ENCODE measurements around the gene MPRIP.
A peak's percentile ranks its signal among the peaks of the same experiment; 100 is the strongest.
"Not testable (repeated sequence)": the region's sequence is repeated elsewhere in the genome, so short reads cannot be mapped to it uniquely, and the experiment has no call there.

MPRIP gene

DNA sequence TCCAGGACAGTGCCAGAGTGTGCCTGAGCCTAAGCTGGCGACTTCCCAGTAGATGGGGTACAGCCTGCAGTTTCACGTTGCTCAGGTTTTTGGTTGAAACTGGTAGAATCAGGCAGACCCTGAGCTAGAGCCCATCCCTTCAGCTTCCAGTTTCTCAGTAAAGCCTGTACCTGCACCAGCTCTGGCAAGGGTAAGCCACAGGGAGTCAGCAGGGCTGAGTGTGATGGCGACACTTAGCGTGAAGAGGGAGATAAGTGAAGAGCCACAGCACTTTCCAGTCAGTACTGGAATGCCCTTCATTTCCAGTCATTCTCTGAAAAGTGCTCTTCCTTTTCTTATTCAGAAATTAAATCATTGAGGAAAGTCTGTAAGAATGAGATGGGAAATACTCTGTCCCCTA is 141.5 kb downstream of the MPRIP start:
- no peak for DNase-seq (ENCODE audit: low read depth in 2 of 2)

DNA sequence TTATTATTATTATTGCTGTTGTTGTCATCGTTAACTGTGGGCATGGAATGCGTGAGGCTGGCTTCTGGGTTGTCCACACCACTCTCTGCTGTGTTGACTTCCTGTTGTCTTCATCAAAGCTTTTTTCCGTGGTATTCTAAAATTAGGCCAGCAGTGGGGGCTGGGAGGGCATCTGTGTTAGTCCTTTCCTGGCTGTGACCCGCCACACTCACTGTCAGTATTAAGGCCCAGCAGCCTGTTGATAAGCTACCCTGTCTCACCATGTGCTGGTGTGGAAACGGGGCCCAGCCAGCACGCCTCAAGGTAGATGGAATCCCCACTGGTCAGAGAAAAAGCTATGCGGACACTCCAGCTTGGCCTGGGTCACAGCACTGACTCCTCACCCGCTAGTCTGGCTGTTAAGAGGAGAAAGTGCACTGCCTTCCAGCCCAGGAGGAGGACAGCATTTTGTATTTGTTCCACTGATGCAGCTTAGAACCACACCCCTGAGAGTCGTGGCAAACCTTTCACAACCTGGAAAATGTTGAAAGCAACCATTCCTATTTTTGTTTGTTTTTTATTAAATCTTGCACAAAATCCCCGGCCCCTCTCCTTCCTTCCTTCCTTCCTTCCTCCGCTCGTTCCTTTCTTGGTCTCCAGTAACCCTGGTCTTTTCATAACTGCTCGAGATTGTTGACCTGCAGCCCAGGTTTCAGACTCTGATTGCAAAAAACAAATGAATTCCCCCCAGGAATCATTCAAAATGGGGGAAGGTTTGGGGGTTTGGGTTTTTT is 142.9 kb downstream of the MPRIP start:
- DNase-seq (ENCODE audit: low read depth in 2 of 2), result not testable (repeated sequence)

DNA sequence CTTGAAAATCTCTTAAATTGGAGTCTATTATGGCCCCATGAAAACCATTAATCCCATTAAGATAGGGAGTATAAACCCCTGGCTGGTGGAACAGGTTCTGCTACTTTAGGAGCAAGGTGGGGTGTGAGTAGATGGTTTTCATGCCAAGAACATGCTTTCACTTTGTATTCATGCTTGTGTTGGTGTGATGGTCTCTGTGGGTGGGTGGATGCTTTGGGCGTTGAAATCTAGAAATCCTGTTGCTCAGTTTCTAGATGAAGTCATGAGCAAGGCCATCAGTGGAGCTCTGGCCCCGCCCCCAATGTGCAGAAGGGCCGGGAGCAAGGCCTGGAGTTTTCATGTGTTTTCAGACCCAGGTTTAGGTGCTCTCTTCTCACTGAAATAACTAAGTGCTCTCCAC is 143.8 kb downstream of the MPRIP start:
- peak in 1 of 2 donors; percentile 41 for DNase-seq (ENCODE audit: low read depth in 2 of 2)

DNA sequence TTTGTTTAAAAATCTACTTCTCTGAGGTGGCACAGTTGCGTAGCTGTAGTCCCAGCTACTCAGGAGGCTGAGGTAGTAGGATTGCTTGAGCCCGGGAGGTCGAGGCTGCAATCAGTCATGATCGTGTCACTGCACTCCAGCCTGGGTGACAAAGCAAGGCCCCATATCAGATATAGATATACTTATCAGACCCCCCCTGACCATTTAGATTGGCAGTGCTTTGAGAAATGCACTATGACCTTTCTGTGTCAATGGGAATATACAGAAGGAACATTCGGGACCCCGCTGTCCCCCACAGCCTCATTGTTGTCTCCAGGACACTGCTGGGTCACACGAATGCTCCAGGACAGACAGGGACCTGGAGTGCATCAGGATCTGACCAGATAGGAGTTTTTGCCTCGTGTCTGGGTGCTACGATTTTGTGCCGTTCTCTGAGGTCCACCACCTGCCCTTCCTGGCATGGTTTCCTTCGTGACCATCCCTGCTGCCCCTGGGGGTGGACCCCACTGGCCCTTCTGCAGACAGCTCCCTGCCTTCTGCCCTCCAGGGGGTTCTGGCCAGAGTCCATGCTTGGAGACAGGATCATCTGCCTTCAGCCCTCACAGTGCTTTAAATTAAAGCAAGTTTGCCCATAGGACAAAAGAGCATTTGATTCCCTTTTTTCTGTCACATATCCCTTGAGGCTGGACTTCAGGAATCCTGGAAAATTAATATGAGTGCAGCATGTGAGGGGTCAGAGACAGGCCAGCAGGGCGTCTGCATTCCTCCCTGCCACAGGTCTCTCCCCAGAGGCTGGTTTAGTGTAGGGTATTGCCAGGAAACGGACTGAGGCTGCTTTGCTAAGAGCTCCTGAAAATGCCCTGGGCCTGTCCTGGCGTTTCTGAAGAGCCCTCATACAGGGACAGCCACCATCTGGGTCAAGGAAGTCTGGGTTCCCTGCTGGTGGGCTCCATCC is 144.6 kb downstream of the MPRIP start:
- no peak for DNase-seq (ENCODE audit: low read depth in 2 of 2)

DNA sequence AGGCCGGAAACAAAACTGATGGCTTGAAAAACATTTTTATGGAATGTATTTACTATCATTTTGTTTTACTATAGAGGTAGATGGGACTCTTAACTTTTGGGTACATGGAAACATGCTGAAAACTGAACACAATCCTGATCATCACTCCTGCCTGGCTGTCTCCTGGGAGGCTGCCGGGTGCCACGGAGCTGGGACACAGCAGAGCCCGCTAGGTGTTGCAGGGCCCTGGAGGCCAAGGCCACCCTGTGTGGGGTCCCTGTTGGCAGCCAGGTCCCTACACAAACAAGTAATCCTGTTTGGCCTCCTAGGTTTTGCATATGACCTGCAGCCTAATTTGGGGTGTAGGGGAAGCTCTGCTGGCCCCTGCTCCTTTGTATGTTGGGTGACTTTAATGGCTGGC is 146.3 kb downstream of the MPRIP start:
- DNase-seq (ENCODE audit: low read depth in 2 of 2), result no peak

DNA sequence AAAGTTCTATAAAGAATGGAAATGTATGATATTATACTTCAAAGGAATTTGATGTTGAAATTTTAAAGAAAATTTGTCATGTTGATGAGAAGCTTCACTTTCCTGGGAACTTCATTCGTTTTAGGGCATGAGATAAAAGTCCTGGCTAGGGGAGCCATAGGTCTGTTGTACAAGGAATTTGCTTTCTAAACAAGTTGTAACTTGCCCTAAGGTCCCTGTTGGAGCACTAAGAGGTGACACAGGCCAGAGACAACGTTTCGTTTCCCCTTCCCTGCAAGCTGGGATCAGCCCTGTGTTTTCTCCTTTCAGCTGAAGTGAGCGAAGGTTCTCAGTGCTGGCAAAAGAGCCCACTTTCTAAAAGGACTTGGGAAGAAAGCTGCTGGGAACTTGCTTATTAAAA is 147.3 kb downstream of the MPRIP start:
- DNase-seq (ENCODE audit: low read depth in 2 of 2), result no peak

DNA sequence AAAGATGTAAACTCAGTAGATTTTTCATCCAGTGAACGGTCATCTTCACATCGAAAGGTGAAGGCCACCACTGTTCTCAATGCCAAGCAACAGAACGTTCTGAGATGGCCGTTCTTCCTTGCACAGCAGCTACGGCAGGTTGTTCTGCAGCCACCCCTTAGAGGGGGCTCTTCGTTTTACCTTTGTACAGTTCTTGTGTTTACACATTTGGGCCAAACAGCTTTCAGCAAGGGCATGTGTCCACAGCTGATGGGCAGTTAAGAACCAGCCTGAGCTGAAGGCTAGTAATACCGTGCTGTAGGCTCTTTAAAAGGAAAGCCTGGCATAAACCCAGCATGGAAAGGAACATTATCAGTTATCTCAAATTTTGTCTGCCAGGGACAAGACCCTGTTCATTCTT is 147.9 kb downstream of the MPRIP start:
- DNase-seq (ENCODE audit: low read depth in 2 of 2), result no peak

DNA sequence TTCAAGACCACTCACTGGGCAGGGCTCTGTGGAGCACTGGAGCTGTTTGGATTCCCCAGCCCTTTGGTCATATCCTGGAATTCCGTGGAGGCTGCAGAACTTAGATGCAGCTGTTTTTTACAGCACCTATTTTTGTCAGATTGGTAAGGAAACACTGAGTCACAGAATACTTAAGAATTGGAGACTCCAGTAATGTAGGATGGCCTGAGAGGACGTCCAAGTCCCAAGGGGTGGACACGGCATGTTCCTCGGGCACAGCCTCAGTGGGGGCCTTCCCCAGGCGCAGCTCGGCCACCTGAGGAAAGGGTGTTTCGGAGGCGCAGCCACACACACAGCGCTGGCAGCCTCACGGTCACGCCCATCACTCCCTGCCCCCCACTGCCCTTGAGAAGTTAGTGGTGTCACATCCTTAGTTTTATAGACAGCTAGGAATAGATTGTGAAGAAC is 149.1 kb downstream of the MPRIP start:
- DNase-seq (ENCODE audit: low read depth in 2 of 2), result no peak

DNA sequence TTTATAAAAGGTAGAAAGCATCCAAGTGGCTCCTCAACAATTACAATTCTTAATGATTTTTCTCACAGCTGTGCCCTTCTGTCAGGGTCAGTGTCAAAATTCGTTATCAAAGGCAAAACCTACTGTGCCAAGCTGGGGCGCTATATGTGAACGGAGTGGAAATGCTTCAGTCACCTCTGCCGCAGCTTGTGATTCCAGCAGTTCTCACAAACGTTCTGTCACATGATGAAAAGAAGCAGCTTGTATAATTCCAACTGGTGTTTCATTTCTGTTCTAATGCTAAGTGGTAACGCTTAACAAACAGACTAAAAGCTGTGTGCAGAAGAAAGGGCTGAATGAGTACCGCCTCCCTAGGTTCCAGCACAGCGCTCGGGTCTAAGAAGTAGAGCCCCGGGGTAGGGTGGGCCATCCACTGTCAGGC is 149.7 kb downstream of the MPRIP start:
- no peak for DNase-seq (ENCODE audit: low read depth in 2 of 2)

DNA sequence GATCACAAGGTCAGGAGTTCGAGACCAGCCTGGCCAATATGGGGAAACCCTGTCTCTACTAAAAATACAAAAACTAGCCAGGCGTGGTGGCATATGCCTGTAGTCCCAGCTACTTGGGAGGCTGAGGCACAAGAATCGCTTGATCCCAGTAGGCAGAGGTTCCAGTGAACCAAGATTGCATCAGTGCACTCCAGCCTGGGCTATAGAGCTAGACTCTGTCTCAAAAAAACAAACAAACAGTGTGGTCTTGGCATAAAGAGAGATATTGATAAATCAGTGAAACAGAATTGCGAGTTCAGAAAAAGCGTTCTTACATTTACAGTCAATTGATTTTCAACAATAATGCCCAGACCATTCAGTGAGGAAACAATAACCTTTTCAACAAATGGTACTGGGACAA is 153.2 kb downstream of the MPRIP start:
- DNase-seq (ENCODE audit: low read depth in 2 of 2), result not testable (repeated sequence)

DNA sequence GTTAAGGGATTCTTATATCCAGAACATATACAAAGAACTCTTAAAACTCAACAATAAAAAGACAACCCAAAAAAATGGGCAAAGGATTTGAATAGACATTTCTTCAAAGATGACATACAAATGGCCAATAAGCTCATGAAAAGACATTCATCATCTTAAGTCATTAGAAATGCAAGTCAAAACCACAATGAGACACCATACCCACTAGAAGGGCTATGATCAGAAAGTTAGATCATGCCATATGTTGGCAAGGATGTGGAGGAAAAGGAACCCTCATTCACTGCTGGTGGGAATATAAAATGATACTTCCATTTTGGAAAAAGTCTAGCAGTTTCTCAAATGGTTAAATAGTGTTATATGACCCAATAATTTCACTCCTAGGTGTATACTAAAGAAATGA is 154.5 kb downstream of the MPRIP start:
- no peak for DNase-seq (ENCODE audit: low read depth in 2 of 2)

DNA sequence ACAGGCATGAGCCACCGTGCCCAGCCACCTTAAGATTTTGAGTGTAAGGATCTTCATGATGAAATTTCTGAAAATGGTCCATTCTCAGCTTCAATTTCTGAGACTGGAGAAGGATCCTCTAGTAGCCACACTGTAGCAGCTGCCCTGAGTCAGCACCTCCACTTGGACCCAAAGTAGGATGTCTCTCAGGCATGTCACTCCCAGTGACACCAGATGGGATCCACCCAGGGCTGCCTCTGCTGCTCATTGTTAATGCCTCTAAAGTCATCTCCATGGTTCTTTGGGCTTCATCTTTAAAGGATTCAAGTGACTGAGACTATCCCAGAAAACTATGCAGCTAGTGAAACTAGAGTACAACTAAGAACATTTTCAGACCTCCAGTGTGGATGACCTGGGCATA is 156.0 kb downstream of the MPRIP start:
- no peak for DNase-seq (ENCODE audit: low read depth in 2 of 2)

DNA sequence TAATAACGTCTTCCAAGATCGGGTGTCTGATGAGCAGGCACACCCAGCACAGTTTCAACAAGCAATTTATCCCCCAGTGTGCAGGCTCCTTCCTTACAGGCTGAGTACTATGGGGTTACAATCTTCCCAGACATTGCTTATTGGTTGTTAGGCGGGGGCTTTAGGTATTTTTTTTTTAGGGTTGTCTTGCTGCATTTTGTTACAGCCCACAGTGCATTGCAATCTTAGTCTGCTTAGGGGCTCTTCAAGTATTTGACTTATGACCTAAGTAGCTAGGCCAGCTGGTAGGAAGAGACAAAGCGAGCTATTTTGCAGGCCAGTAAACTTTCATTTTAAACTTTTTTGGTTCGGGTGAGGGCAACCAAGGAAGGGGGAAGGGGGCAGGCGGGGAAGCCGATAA is 158.1 kb downstream of the MPRIP start:
- no peak for DNase-seq (ENCODE audit: low read depth in 2 of 2)

DNA sequence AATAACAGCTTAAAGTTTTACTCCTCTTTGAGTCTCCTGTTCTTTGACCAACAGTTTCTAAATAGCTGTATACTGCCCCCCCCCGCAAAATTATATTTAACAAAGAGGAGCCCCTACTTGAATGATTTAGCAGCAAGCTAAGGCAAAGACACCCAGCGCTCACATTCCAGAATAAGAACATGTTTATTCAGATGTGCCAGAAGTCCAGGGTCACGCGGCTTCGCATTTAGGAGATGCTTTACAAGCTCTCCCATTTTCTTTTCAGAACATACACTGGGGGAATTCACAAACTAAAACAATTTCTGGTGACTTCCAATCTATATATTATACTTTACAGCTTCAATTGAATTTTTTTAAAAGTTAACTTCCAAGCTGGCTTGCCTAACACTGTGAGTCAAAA is 158.6 kb downstream of the MPRIP start:
- DNase-seq (ENCODE audit: low read depth in 2 of 2), result no peak

DNA sequence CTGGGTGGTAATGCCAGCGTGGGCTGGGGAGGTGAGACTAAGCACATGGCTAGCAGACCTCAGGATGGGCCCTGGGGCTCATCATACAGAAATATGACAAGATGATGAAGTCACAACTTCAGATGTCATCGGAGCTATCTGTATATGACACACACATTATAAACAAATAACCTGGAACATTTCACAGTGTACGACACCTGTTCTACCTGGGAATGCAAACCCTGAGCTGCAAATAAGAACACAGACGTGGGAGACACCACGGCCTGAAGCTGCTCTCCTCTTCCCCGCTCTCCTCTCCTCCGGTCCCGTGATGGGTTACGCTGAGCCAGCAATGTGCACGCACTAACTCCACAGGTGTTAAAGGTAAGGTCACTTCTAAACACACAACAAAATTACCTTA is 159.0 kb downstream of the MPRIP start:
- no peak for DNase-seq (ENCODE audit: low read depth in 2 of 2)

DNA sequence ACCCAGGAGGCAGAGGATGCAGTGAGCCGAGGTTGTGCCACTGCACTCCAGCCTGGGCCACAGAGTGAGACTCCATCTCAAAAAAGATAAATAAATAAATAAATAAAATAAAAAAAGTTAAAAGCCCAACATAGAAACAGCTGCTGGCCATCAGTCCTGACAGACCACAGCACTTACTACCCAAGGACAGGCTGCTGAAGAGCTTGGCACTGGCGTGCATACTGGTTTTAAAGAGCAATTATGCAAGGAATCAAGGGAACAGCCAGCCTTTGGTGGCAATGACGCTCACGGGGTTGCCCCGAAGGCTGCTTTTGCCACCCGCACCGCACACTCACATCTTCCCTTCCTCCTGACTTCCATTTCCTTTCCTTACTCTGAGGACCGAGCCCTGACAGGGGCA is 159.7 kb downstream of the MPRIP start:
- DNase-seq (ENCODE audit: low read depth in 2 of 2), result no peak

DNA sequence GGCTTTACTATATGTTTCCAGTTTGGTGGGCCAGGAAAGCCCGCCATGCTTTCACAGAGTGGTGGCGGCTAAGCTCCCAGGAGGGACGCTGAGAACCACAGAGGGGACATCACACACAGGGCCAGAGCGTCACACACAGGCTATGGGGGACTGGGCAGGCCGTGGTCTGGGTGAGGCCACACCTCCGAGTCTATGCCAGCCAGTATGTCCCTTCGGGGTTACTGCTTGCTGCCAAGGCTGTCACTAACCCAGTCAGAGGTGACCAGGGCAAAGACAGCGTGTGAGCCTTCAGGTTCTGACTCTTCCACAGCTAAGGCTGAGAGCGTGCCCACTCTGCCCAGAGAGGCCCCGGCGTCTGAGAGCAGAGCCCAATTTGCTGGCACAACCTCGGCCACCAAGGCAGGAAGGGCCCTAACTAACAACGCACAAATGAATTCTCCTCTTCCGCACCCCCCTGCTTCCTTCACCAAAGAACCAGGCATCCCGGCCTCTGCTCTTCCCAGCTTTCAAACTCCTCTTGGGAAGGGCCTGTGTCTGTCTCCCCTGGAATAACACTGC is 161.0 kb downstream of the MPRIP start:
- DNase-seq (ENCODE audit: low read depth in 2 of 2), result no peak

DNA sequence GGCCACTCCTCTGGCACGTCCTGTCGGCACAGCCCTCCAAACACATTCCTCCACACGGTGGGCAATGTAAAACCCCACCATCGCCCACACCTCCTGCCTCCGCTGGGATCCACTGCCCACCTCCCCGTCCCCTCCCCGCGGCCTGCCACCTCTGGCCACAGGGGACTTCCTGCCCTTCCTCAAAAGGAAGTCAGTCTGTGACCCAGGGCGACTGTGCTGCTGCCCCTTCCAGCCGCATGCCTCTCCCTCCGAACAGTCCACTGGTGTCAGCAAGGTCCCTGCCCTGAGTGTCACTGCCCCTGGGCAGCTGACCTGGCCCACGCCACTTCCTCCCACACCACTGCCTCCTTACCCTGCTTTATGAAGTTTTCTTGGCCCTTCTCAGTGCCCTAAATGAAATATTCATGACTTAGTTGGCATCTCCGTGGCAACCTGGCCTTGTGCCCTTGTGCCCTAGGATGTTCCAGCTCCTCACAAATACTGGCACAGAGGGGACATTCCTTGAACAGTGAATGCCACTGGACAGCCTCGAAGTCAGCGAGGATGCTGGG is 161.9 kb downstream of the MPRIP start:
- DNase-seq (ENCODE audit: low read depth in 2 of 2), result no peak

DNA sequence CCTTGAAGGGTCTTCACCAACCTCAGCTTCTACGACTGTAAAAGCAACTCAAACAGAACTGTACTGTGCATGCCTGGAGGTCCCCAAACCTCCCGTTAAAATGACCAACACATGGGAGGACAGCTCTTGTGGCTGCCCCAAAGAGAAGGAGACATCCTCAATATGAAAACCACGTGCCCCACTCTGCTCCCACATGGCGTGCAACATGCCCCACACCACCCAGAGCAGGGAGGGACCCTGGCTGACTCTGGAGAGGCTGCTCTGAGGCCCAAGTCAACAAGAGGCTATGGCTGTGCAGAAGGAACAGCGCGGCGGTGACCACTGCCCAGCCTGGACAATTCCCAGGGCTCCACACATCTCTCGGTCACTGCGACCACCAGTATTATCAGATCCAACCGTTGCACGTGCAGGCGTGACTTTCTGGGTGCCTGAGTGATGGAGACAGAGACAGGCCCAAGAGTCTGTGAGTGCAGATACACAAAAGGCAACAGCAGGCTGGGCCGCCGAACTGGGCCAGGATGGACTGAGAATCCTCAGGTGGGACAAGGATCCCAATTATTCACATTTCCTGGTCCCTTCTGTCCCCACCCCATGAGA is 162.5 kb downstream of the MPRIP start:
- no peak for DNase-seq (ENCODE audit: low read depth in 2 of 2)

DNA sequence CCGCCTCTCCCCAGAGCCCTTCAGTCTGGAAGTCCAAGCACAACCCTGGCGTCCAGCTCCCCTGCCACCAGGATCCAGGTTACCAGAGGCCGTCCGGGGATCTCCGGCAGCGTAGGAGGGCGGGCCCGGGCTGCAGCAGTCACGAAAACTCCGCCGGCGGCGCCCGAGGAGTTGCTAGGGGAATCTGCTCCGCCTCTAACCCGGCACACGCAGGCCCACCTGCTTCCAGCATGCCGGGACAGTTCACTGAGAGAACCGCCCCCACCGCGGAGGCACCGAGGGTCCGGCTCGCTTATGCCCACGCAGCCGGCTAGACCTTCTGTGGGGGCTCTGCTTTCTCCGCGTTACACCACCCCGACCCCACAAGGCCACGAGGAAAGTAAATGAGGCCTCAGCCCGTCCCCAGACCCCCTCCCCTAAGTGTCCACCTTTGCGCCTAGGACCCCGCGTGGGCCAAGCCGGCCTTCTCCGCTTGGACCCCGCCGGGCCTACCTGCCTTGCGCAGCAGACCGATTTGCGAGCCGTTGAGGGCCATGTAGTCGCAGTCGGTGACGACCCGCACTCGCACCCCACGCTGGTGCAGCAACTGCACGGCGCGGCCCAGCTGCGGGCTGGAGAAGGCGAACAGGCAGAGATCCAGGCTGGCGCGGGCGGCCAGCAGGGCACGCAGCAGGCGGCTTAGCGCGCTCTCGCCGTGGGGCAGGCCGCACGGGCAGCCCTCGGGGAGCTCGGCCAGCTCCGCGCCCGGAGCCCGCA is 163.3 kb downstream of the MPRIP start:
- DNase-seq (ENCODE audit: low read depth in 2 of 2), result peak in 1 of 2 donors; percentile 41

Data from stimulated activated CD4-positive, alpha-beta T cell treated with anti-CD3 and anti-CD28 coated beads, Interleukin-1b, Interleukin-23, amount 100 ng/mL, for 1 hour (primary cell).